GM19025 (cell line): ENCODE results near the gene CYP4F12.
"Not testable (repeated sequence)": the region's sequence is repeated elsewhere in the genome, so short reads cannot be mapped to it uniquely, and the experiment has no call there.

Experiments used
- ATAC-seq: cut with Tn5 transposase; IDR thresholded peaks from one replicate; pipeline ENCODE4 v1.9.1; 2021; ENCODE audit warnings: mild to moderate bottlenecking, low read depth, moderate library complexity; ENCODE audit not compliant: unreplicated experiment

The CYP4F12 gene

DNA sequence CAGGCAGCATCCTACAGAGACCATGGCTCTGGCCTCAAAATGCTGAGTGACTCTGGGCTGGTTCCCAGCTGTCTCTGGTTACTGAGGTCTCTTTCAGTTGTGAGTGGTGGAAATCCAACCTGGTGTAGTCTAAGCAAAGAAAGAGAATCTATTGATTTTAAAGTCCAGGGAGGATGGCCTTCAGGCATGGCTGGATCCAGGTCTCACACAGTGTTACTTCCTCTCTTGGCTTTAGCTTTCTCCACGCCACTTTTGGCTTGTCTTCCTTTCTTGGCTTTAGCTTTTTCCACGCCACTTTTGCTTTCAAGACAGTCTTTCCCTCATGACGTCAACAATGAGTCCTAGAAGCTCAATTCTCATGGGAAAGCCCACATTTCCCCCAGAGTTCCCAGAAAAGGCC, 28.1 kb upstream of the CYP4F12 start:
- no peak for ATAC-seq

DNA sequence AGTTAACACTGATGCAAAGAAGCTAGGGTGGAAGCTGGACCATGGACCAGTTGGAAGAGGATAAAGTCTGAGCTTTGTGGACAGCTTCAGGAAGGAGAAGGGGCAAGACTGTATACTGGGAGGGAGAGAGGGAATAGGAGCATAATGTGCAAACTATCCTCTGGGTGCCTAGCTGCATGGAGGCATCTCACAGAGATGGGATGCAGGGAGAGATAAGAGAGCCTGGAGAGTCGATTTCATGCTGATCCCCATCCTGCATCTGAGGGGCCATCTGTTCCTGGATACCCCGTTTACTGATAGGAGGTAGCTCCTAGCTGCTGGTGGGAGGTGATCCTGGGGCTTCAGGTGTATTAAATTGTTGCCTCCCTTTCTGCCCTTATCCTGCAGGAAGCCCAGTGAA, 23.4 kb upstream of the CYP4F12 start:
- ATAC-seq, result no peak

DNA sequence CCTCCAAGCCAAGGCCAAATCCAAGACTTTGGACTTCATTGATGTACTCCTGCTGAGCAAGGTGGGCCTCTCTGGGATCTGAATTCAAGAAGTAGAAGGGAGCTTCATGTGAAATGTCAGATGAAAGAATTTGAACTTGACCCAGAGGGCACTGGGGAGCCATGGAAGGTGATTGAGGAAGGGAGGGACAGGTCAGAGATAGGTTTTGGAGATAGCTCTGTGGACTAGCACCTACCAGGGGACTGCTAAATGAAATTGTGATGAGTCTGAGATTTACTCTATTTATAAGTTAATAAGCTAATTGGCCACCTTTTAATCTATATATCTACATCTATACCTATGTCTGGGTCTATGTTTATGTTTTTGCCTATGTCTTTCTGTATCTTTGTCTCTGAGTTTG, 22.8 kb upstream of the CYP4F12 start:
- not testable (repeated sequence) for ATAC-seq

DNA sequence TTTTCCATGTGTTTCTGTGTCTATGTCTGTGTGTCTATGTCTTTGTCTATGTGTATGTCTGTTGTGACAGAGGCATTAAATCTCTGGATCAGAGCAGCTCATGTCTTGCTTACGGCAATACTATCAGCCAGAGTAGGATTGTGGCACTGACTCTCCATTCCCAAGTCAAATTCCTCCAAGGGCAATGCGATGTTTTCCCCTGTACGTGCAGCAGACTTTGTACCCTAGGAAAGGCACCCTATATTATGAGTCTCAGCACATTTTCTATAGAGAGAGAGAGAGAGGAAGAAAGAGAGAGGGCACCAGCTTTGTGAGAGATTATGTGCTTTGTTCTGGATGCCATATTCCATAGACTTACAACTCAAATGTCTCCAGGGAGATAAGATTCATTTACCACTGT, 21.1 kb upstream of the CYP4F12 start:
- no peak for ATAC-seq

DNA sequence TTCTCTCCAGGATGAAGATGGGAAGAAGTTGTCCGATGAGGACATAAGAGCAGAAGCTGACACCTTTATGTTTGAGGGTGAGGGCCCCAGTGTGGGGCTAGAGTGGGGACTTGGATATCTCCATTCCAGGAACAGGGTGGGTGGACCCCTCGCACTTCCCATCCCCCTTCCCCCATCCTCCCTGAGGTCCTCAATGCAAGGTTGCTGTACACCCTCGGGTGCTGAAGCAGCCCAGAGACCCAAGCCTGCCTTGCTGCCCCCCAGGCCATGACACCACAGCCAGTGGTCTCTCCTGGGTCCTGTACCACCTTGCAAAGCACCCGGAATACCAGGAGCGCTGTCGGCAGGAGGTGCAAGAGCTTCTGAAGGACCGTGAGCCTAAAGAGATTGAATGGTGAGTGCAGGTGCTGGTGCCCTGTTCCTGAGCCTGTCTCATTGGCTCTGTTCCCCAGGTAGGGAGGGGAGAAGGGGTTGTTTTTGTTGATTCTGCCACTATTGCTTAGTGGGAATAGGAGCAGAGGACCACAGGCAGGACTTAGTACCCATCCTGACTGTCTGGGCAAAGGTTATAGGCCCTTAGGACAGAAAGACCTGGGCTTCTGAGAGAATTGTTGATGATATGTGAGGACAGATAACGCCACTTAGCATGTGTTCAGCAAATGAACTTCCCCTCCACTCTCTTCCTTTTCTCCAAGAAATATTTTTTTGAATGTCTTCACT, 20.2 kb upstream of the CYP4F12 start:
- ATAC-seq, result no peak

DNA sequence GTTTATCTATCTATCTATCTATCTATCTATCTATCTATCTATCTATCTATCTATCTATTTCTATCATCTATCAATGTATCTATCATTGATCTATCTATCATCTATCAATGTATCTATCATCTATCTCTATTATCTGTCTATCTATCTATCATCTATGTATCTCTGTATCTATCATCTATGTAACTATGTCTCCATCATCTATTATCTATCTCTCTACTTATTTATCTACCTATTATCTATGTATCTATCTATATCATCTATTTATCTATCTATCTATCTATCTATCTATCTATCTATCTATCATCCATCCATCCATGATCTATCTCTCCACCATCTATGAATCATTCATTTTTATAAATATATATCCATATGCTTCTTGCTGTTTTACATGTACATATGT, 16.4 kb upstream of the CYP4F12 start:
- ATAC-seq, result no peak

DNA sequence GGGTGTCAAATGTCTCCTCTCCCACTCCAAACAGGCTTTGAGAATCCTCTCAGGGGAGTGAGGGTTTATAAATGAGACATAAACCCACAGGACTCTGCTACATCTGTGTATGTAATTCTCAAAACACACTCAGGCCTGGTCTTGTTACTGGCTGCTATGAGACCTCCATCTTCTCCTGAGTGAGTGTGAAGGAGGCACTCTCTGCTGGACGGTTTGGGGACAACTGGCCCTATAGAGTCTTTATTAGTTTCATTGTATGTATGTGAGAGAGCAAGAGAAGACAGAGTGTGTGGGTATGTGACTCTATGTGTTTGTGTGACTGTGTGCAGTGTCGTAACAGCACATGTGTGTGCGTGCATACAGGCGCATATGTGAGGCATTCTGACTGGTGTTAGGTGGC, 9.6 kb upstream of the CYP4F12 start:
- no peak for ATAC-seq

DNA sequence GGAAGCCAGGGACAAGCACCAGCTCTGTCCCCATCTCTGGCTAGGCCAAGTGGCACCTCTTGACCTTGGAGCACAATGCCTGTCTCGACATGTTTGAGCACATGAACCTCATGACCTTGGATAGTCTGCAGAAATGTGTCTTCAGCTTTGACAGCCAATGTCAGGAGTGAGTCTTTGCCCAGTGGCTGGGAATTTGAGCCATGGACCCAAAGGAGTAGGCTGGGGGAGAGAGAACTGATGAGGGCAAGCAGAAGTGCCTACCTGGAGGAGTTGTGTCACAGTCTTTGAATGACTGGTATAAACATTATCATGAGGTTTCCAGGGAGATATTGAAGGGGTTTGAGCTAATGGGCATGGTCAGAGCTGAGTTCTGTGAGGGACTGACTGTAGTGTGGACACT, 6.7 kb upstream of the CYP4F12 start:
- no peak for ATAC-seq

DNA sequence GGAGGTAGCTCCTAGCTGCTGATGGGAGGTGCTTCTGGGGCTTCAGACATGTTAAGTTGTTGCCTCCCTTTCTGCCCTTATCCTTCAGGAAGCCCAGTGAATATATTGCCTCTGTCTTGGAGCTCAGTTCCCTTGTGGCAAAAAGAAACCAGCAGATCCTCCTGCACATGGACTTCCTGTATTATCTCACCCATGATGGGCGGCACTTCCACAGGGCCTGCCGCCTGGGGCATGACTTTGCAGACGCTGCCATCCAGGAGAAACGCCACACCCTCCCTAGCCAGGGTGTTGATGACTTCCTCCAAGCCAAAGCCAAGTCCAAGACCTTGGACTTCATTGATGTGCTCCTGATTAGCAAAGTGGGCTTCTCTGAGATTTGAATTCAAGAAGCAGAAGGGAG, 6.0 kb upstream of the CYP4F12 start:
- ATAC-seq, result no peak

DNA sequence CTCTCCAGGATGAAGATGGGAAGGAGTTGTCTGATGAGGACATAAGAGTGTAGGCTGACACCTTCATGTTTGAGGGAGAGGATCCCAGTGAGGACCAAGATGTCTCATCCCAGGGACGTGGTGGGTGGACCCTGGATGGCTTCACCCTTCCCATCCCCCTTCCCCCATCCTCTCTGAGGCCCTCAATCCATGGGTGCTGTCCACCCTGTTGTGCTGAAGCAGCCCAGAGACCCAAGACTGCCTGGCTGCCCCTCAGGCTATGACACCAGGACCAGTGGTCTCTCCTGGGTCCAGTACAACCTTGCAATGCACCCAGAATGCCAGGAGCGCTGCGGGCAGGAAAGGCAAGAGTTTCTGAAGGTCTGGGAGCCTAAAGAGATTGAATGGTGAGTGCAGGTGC, 3.4 kb upstream of the CYP4F12 start:
- ATAC-seq, result no peak

DNA sequence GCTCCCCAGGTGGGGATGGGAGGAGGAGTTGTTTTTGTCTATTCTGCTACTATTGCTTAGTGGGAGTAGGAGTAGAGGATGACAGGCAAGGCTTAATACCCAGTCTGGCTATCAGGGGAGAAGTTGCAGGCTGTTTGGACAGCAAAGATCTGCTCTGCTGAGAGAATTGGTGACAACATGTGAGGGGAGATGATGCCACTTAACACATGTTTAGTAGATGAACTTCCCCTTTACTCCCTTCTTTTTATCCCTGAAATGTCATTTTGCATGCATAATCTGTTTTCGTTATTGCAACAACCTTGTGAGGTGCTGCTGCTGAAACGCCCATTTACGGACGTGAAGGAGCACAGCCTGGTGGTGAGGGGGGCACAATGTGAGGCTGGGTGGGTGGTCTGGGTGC, 3.0 kb upstream of the CYP4F12 start:
- ATAC-seq, result no peak

DNA sequence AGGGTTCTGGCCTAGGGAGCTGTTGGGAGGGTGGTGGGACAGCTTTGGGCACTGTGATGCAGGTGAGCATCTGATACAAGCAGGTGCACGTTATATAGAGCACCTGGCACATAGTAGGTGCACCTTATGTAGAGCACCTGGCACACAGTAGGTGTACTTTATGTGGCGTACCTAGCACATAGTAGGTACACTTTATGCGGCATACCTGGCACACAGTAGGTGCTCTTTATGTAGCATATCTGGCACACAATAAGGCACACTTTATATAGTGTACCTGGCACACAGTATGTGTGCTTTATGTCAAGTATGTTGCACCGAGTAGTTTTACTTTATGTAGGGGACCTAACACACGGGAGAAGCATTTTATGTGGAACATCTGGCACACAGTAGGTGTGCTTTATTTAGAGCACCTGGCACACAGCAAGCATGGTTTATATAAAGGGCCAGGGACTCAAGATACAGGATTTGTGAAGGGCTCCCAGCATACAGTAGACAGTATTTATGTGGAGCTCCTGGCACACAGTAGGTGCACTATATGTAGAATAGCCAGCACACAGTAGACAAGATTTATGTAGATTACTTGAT, 1.6 kb upstream of the CYP4F12 start:
- ATAC-seq, result no peak

DNA sequence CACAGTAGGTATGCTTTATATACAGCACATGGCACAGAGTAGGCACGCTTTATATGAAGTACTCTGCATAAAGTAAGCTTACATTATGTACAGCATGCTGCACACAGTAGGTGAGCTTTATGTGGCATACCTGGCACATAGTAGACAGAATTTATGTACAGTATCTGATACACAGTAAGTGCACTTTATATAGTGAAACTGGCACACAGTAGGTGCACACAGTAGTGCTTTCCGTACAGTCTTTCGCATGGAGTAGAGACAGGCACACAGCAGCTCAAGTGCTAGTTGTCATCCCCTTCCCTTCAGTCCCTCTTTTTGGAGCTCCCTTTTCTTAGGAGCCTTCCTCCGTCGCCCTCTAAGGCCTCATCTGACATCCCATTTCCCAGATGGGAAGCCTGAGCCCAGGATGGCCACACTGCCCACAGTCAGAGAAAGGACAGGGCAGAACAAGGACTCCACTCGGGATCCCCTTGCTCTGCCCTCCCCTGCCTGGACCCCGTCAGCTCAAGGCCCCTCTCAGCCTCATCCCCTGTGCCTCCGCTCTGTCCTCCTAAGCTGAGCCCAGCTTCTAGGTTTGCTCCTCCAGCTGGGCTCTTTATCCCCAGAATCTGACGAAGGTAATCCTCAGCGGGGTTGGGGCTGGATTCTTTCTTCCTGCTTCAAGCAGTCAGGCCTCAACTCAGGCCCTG, 852 bp upstream of the CYP4F12 start:
- ATAC-seq, result no peak

DNA sequence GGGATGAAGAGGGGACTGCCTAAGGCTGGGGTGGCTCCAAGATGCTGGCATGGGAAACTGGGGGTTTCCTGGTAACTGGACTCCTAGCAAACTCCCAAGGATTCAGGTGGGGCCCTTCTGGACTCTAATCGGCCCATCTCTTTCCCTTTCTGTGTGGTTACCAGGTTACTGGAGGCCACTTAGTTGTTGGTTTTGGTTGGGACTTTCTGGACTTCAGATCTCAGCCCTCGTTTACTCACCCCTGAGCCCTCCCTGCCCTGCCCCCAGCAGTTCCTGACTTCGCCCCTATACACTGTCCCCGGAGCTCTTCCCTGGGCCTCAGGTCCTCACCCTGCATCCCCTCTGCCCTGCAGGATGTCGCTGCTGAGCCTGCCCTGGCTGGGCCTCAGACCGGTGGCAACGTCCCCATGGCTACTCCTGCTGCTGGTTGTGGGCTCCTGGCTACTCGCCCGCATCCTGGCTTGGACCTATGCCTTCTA, 328 bp downstream of the CYP4F12 start:
- ATAC-seq, result no peak

DNA sequence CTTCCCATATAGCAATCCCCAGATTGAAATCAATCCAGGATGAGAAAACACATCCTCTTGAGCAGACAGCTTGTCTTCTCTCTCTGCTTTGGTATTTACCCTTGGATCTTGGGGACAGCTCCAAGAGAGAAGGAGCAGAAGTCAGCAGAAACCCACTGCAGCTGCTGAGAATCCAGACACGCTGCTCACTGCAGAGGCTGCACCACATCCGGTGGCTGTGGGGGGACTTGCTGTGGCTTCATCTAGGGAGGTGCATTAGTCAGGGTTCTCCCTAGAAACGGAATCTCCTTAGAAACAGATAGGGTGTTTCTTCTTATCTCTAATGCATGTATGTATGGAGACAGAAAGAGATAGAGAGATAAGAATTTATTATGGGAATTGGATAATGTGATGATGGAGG, 2.7 kb downstream of the CYP4F12 start:
- no peak for ATAC-seq

DNA sequence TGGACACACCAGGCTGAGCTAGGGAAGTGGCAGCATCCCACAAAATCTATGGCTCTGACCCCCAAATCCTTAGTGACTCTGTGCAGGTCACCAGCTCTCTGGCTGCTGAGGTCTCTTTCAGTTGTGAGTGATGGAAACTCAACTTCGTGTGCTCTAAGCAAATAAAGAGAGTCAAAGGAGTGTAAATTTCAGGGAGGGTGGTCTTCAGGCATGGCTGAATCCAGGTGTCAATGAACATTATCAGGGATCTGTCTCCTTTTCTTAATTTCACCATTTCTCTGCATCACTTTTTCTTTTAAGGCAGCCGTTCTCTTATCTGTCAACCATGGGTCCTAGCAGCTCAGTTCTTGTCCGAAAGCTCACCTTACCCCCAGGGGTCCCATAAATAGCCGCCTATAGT, 6.2 kb downstream of the CYP4F12 start:
- no peak for ATAC-seq

DNA sequence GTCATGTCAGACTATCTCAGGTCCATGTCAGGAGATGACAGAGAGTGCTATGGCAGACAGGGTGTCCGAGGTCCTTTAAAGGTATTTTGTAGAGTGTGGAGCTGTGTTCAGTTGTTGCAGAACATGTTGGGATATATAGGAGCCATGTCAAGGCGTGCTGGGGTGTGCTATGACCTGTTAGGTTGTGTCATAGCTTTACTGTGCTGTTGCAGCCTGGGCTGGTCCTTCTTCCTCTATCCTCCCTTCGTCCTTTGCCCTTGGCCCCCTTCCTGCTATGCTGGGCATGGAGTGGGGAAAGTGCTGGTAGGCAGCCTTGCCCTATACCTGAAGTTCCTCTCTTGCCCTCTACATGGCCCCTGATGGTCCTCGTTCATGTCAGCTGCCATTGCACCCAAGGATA, 7.0 kb downstream of the CYP4F12 start:
- ATAC-seq, result not testable (repeated sequence)

DNA sequence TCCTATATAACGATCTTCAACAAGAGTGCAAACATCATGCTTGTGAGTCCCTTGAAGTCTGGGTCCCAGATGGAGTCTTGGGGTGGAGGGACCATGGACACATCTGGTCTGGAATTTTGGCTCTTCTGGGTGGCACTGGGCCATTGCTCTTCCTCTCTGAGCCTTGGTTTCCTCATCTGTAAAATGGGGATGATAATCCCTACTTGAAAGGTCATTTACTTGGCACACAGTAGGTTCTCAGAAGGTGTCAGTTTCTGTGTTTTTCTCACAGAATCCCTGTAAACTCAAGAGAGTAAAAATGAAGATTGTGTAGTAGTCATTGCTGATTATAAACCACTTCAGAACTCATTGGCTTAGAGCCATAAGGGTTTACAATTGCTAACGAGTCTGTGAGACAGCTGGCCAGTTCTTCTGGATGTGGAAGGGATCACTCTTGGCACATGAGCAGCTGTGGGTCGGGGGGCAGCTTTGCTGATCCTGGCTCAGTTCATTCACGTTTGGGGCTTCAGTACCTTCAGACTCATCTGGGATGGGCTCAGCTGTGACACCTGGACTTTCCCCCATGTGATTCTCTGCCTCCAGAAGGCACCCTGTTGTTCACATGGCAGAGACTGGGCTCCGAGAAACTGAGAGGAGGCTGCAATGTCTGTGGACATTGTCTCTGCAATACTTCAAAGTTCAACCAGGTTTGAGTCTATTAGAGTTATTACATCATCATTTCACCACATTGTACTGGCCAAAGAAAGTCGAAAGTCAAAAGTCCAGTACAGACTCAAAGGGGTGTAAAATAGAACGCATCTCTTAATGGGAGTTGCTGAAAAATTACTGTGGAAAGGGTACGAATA, 7.8 kb downstream of the CYP4F12 start:
- ATAC-seq, result no peak

DNA sequence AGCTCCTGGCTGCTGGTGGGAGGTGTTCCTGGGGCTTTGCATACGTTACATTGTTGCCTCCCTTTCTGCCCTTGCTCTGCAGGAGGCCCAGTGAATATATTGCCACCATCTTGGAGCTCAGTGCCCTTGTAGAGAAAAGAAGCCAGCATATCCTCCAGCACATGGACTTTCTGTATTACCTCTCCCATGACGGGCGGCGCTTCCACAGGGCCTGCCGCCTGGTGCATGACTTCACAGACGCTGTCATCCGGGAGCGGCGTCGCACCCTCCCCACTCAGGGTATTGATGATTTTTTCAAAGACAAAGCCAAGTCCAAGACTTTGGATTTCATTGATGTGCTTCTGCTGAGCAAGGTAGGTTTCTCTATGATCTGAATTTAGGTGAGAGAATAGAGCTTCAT, 10.5 kb downstream of the CYP4F12 start:
- ATAC-seq, result no peak

DNA sequence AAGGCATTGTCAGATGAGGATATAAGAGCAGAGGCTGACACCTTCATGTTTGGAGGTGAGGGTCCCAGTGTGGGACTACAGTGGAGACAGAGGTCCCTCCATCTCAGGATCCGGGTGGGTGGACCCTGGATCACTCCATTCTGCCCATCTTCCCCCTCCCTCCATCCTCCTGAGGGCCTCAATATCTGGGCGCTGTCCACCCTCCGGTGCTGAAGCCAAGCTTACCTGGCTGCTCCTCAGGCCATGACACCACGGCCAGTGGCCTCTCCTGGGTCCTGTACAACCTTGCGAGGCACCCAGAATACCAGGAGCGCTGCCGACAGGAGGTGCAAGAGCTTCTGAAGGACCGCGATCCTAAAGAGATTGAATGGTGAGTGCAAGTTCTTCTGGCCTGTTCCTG, 11.9 kb downstream of the CYP4F12 start:
- no peak for ATAC-seq

DNA sequence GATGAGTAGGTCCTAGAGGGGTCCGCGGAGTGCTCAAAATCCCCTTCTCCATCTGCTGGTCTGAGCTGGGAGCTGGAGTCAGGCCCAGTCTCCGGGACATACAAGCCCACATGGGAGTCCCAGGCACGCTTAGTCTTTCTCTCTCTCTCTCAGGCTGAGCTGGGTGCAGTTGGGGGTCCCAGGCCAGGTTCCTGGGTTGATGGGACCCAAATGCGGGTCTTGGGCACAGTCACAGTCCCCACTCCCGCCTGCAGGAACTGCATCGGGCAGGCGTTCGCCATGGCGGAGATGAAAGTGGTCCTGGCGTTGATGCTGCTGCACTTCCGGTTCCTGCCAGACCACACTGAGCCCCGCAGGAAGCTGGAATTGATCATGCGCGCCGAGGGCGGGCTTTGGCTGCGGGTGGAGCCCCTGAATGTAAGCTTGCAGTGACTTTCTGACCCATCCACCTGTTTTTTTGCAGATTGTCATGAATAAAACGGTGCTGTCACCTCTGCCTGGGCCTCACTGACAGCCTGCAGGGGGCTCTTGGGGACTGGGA, 23.8 kb downstream of the CYP4F12 start:
- no peak for ATAC-seq
